LNCaP clone FGC (cell line): ENCODE measurements around the gene CPSF7.
A peak's percentile ranks its signal among the peaks of the same experiment; 100 is the strongest.

Experiments
- DNase-seq: peaks from one replicate; pipeline ENCODE4 v3.0.0-alpha.2; 2011; ENCODE audit warnings: low read depth
- H3K4me3 ChIP-seq: 2 replicates; pipeline ENCODE4 v1.5.1; 2011; ENCODE audit warnings: mild to moderate bottlenecking, low read depth, low read length, control low read depth
- CTCF ChIP-seq: IDR thresholded peaks from 2 replicates; pipeline ENCODE4 v1.5.1; 2012; ENCODE audit warnings: mild to moderate bottlenecking; ENCODE audit not compliant: control insufficient read depth, insufficient read depth; ENCODE audit errors: extremely low read depth

CPSF7 gene

GRCh38 chr11:61429691-61430582 is at the start of gene CPSF7, which contains the start of gene SDHAF2:
CPSF7 (minus strand) TSS chr11:61429975; CDS start chr11:61429235, 740 bp downstream.
SDHAF2 (plus strand) TSS chr11:61430124; CDS start chr11:61430147, 23 bp downstream.
- TF ChIP-seq CTCF: no peak
- H3K4me3 ChIP-seq: peak within 1 kb of the TSS; percentile 75
- peak; percentile 77 for DNase-seq

- no peak for DNase-seq
- no peak overlapping the region for H3K4me3 ChIP-seq
- TF ChIP-seq CTCF: peak; percentile 79
These were observed 48.0 kb upstream of the CPSF7 start for GRCh38 chr11:61477727-61478148.

- no peak overlapping the region for H3K4me3 ChIP-seq
- DNase-seq: no peak
These were observed 47.4 kb upstream of the CPSF7 start for GRCh38 chr11:61477126-61477525.

GRCh38 chr11:61476371-61476770 is 46.6 kb upstream of the CPSF7 start:
- DNase-seq: no peak
- no peak overlapping the region for H3K4me3 ChIP-seq
- no peak for TF ChIP-seq CTCF

More at GRCh38 chr11:61477126-61477525, 47.4 kb upstream of the CPSF7 start:
- TF ChIP-seq CTCF: no peak

- no peak for DNase-seq
- no peak for TF ChIP-seq CTCF
- no peak overlapping the region for H3K4me3 ChIP-seq
These were observed 45.7 kb upstream of the CPSF7 start for GRCh38 chr11:61475433-61475832.

- H3K4me3 ChIP-seq: no peak overlapping the region
- DNase-seq: peak; percentile 40
- no peak for TF ChIP-seq CTCF
These were observed 44.4 kb upstream of the CPSF7 start for GRCh38 chr11:61474013-61474643.
